Measurements from ENCODE around the gene HPD. TPM values are rescaled to one million over a fixed set of nuclear protein-coding genes. Genes with fewer than 3 reads are reported as not detected.

The HPD gene
- total RNA-seq, 1 donor from 2014 or later = 0.33 TPM

GRCh38 chr12:121804417-121805111, 54.1 kb downstream of the HPD start:
- TF ChIP-seq CTCF (IDR thresholded peaks at IDR 0.05; ENCODE audit: insufficient read depth, low read length, poor library complexity, severe bottlenecking) = no peak
- DNase-seq (ENCODE audit: low read depth) = no peak
- H3K4me3 ChIP-seq (ENCODE audit: low read depth, low read length) = peak overlapping the region; percentile 68
- no peaks in the 10 kb centered on the region for H3K27me3 ChIP-seq (ENCODE audit: control insufficient read depth, insufficient read depth, low read length)
- no peaks in the 10 kb centered on the region for H3K36me3 ChIP-seq (ENCODE audit: control insufficient read depth, insufficient read depth, low read length)

- DNase-seq (ENCODE audit: low read depth) = no peak
- H3K27me3 ChIP-seq (ENCODE audit: control insufficient read depth, insufficient read depth, low read length) = no peaks in the 10 kb centered on the region
- no peak for TF ChIP-seq CTCF (IDR thresholded peaks at IDR 0.05; ENCODE audit: insufficient read depth, low read length, poor library complexity, severe bottlenecking)
These were observed 54.7 kb downstream of the HPD start, which contains the start of gene SETD1B for GRCh38 chr12:121803861-121804416. Gene SETD1B (plus strand): TSS chr12:121804009. CDS start chr12:121804738, 729 bp downstream.

GRCh38 chr12:121802843-121803698, 55.6 kb downstream of the HPD start:
- no peak for DNase-seq (ENCODE audit: low read depth)
- H3K27me3 ChIP-seq (ENCODE audit: control insufficient read depth, insufficient read depth, low read length) = no peaks in the 10 kb centered on the region
- H3K36me3 ChIP-seq (ENCODE audit: control insufficient read depth, insufficient read depth, low read length) = no peaks in the 10 kb centered on the region
- no peak for TF ChIP-seq CTCF (IDR thresholded peaks at IDR 0.05; ENCODE audit: insufficient read depth, low read length, poor library complexity, severe bottlenecking)
- peak overlapping the region; percentile 68 for H3K4me3 ChIP-seq (ENCODE audit: low read depth, low read length)

More at GRCh38 chr12:121803861-121804416, 54.7 kb downstream of the HPD start, which contains the start of gene SETD1B:
- Histone ChIP-seq H3K36me3 (ENCODE audit: control insufficient read depth, insufficient read depth, low read length) (no peaks in the 10 kb centered on the region), H3K4me3 (ENCODE audit: low read depth, low read length) (peak within 1 kb of the TSS; percentile 68)

- peak overlapping the region; percentile 68 for H3K4me3 ChIP-seq (ENCODE audit: low read depth, low read length)
- TF ChIP-seq CTCF (IDR thresholded peaks at IDR 0.05; ENCODE audit: insufficient read depth, low read length, poor library complexity, severe bottlenecking) = no peak
- H3K27me3 ChIP-seq (ENCODE audit: control insufficient read depth, insufficient read depth, low read length) = no peaks in the 10 kb centered on the region
- no peak for DNase-seq (ENCODE audit: low read depth)
- H3K36me3 ChIP-seq (ENCODE audit: control insufficient read depth, insufficient read depth, low read length) = no peaks in the 10 kb centered on the region
These were observed 56.2 kb downstream of the HPD start for GRCh38 chr12:121802485-121802842.

- no peaks in the 10 kb centered on the region for H3K36me3 ChIP-seq (ENCODE audit: control insufficient read depth, insufficient read depth, low read length)
- peak overlapping the region; percentile 68 for H3K4me3 ChIP-seq (ENCODE audit: low read depth, low read length)
- DNase-seq (ENCODE audit: low read depth) = no peak
- TF ChIP-seq CTCF (IDR thresholded peaks at IDR 0.05; ENCODE audit: insufficient read depth, low read length, poor library complexity, severe bottlenecking) = no peak
- no peaks in the 10 kb centered on the region for H3K27me3 ChIP-seq (ENCODE audit: control insufficient read depth, insufficient read depth, low read length)
These were observed 56.8 kb downstream of the HPD start for GRCh38 chr12:121801595-121802484.
